ENCODE measurements around the gene ASB1.
A peak's percentile ranks its signal among the peaks of the same experiment; 100 is the strongest.

The ASB1 gene

DNA sequence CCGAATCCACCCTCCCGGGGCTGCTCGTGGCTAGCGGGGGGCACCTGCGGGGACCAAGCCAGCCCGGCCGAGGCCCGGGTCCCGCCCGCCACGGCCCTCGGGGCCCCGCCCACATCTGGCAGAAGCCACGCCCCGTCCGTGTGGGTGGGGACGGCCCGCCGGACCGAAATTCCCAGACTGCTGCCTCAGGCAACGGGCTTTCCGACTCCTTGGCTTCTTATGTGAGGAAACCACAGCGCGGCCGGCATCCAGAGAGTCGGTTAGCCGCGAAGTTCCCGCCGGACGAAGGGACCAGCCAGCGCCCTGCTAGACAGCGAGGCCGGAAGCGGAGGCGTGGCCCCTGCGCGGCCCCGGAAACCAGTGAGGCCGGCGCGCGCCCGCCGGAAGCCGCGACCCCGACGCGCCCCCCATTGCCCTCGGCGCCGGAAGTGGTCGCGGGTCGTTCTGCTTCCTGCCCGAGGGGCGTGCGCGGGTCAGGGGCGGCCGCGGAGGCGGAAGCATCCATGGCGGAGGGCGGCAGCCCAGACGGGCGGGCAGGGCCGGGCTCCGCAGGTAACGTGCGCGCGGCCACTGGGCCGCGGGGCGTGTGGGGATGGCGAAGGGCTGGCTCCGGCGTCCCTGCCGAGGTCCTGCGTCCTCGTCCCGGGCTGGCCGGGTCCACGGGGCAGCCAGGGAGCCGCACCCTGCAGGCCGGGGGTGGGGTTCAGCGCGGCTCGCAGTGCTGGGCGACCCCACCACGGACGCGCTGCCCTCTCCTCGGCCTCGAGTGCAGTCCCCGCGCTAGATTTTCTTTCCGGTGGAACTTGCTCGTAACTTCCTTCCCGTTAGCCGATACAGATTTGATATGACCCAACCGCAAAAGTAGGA, at the start of gene ASB1:
Gene ASB1 (plus strand): TSS at position 360 of the 867 bp plus-strand sequence. CDS start 144 bp downstream, at position 504.
- peak; percentile 91 for DNase-seq

GRCh38 chr2:238378230-238379095, 48.3 kb upstream of the ASB1 start:
- DNase-seq, result no peak

DNA sequence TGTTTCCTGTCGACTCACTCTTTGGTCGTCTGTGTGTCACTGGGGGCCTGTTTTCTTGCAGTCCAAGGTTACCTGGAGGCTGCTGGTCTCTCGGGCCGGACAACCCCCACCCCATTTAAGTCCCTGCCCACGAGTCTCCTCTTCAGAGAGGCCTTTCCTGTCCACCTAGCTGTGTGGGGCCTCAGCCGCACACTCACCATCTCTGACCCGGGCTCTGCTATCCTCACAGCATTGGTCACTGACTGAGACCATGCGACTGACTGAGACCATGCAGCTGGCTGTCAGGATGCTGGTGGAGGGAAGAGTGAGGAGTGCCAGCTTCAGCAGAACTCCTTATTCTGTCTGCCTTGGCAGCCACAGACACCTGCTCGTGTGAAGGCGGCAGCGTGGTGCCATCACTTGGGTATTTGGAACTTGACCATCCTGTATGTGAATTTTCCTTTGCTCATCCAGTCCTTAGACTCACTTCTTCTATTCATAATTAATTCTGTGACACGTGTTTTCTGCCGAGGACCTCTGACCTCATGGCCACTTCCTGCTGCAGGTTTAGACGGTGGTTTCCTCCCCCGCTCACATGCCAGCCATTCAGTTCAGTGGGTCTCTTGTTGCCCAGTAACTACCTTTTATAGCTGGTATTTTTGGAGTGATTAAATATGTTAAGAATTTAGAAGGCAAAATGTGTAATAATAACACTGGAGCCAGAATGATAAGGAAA, 47.5 kb upstream of the ASB1 start:
- no peak for DNase-seq

DNA sequence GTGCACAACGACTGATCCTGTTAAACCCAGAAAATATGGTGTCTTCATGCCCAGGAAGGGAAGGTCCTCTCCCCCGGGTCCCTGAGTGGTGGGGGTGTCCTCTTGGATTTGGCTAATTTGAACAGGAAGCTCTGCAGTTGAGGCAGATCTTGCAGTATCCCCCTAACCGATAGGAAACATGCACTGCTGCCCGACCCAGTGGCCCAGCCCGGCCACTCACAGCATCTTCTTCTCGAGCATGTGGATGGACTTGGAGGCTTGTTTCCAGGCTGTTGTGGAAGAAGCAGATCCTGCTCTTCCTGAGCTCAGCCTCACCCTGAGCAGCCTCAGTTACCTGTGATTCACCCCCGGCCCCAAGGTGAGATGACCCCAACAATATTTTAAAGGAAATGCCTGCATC, 46.4 kb upstream of the ASB1 start:
- DNase-seq, result no peak

DNA sequence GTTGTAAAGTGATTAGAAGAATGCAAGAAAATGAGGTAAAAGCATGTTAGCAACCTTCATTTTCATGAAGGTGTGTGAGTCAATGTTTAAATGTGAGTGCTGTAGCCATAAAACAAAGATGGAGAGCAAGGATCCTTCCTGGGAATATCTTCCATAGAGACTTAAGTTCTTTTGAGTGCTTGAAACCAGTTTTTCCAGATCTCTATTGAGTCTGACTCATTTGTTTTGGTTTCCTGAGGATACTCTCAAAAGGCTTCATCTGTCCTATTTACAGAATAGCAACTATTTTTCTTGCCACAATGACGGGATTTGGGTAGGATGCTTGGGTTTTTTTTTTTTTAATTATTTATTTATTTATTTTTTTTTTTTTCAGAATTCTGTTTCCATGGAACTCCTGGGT, 45.9 kb upstream of the ASB1 start:
- no peak for DNase-seq

DNA sequence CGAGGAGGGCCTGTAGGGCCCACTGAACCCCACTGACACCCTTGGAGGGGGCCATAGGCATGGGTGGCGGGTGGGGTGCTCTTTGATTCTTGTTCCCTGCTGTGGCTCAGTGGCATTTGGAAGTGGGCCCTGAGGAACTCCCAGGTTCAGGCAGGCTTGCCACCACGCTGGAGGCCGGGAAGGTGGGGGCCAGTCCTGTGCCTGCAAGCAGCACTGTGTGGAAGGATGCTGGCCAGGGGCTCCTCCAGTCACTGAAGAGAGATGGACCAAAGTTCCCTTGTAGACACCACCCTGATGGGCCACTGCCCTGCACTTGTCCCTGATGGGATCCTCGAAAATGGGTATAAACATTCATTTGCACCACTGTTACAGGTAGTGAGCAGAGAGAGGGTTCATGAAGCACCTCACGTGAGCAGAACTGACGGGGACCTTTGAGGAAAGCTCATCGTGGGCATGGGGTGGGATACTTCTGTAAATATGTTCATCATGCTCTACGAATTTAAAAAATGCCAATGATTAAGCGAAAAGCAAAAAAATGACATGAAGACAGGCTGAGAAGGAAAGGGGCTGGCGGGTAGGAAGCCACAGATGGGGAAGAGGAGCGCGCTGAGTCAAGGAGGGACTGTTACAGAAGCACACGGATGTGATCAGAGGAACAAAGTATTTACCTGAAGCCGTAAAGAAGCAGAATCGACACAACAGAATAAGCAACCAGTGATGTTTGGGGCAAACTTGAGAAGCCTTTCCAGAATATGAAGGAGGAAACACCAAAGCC, 45.2 kb upstream of the ASB1 start:
- no peak for DNase-seq

DNA sequence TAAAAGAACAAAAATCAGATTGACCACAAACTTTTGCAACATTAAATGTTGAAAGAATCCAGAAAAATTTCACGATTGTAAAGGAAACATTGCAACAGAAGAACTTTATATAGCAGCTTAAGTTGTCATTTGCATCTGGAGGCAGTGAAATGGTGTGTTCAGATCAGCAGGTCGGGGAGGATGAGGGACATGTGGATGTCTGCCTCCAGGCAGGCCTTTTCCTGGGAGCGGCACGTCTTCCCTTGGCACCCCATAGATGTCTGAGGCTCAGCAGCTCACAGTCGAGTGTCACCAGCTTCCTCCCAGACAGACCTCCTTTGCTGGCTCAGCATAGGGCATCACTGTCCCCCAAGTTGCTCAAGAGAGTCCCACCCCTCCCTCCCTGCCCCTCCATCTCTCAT, 44.3 kb upstream of the ASB1 start:
- DNase-seq, result no peak

- no peak for DNase-seq
Measured at GRCh38 chr2:238383135-238383534, 43.6 kb upstream of the ASB1 start.

DNA sequence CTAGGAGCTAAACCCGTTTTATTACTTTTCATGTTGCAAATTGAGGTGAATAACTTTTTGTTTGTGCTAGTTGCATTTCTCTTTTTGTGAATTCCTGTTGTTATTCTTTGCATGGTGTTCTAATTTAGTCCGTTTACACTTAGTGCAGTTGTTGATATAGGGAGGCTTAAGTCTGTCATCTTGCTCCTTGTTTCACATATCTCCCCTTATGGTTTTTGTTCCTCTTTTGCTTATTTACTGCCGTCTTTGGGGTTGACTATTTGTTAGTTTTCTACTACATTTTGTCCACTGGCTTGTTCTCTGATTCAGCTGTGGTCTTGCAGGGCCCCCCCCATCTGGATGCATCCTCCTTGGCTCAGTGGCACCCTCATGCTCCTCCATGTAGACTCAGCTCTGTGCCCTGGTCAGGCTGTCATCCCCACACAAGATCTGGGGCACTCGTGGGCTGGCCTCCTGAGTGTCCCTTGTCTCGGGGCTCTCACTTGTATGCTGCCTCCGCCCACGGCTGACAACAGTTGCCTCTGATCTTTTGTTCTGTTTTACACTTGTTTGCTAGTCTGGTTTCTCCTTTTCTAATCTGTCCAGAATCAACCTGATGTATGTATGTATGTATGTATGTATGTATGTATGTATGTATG, 42.9 kb upstream of the ASB1 start:
- no peak for DNase-seq

DNA sequence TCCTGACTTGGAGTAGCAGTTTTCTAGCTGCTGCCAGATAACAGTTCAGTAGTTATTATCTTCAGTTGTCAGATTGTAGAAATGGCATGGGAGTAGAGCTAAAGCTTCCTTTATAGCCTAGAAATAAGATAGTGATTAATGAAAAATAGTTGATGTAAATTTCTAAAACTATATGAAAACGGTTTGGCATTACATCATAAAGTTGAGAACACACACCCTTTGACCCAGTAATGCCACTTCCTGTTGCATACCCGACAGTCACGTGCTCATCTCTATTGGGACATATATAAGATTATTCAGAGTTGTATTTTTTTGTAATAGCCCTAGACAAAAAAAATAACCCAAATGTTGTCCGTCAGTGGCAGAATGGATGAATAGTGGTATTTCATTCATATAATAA, 39.4 kb upstream of the ASB1 start:
- no peak for DNase-seq

GRCh38 chr2:238388794-238389193, 37.9 kb upstream of the ASB1 start:
- no peak for DNase-seq

DNA sequence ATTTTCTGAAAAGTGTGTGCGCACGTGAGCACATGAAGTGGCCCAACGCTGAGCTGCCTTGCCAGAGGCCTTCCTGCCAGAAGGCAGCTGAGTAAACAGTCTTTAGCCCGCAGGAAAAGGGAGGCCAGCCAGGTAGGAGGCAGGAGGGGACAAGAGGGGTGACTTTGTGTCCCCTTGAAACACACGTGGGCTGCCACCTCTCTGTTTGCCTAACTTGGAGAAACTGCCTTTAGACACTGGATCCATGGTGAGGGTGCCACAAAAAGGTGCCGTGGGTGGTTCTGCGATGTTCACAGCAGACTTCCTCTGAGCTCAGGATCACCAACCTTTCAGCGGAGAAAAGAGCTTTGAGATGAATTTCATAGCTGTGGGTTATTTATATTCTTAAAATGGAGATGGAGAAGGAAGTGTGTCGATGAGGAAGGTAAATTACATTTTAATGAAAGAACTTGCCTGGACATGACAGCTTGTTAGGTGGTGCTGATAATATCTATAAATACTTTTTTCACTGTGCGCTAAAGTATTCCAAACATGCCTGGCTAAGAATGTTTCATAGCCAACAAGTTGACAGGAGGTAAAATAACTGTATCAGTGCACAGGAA, 36.6 kb upstream of the ASB1 start:
- DNase-seq, result no peak

GRCh38 chr2:238391042-238391689, 35.6 kb upstream of the ASB1 start:
- peak; percentile 56 for DNase-seq

GRCh38 chr2:238396663-238397062, 30.1 kb upstream of the ASB1 start:
- no peak for DNase-seq

- no peak for DNase-seq
Measured at GRCh38 chr2:238397356-238397755, 29.4 kb upstream of the ASB1 start.

DNA sequence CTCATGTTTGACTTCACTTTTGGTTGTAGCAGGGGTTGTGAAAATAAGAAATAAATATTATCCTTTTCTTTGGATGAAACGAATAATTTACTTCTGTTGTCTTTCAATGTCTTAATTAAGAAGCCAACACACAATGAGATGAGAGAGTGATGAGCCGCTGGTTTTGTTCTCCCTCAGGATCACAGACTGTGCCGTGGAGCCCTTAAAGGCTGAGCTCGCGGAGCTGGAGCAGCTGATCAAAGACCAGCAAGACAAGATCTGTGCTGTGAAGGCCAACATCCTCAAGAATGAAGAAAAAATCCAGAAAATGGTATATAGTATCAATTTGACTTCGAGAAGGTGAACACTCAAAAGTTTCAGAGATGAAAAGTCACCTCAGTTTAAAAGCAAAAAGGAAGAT, 28.1 kb upstream of the ASB1 start:
- DNase-seq, result no peak

DNA sequence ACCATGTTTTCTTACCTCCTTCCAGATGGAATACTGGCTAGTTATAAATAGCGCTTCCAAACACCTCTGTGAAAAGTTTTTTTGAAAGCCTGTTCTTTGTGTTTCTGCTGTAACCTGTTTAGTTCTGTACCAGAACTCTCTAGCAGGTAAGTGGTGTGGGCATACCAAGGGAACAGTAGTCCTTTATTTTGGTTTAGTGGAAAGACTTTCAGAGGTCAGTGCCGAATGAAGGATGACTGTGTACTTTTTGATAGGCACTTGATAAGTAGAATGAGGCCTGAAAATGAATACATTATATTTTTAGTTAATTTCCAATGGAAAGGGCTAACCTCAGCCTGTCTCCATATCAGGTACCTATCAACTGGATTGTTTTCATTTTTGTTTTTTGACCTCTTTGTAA, 27.6 kb upstream of the ASB1 start:
- DNase-seq, result no peak

DNA sequence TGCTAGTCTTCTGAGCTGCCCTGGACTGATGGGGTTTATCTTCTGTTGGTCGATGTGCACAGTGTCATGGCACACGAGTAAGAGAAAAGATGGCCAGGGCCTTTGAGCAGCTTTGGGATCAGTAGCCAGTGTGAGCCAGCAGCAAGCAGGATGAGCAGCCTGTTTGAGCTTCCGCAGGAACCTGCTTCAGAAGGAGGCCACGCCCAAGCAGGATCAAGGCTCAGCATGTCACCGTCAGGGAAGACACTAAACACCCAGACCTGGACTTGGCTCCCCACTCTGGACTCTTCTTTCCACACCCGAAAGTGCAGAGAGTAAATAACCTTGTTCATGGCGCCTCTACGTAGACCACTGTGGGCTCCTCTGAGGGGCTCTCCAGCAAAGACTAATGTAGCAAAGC, 25.2 kb upstream of the ASB1 start:
- no peak for DNase-seq

DNA sequence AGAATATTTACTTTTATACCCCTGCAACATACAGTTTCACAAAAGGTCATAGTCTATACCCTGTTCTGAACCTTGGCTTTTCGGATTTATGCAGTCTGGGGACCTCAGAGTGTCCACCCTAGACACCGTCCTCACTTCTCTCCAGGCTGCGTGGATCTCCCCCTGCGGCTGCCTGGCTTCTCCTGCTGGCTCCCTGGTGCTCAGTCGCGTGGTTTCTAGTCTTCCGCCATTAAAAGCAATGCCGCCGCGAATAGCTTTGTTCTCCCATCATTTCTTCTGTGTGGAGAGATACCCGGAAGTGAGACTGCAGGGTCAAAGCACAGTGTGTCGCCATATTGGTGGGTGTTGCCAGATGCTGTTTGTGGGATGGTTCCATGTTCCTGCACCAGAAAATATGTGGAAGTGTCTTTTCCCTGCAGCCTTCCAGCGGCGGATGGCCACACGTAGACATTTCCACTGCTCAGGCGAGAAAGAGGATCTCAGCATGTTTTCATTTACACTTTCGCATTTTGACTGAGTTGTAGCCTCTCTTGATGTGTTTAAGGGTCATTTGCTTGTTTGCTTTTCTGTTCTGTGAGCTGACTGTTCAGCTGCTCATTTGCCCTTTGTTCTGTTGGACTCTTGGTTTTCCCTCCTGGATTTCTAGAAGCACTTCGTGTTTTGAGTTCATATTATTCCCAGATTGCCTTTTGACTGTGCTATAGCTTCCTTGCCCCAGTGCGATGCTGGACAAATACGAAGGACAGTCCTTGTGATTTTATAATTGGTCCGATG, 22.9 kb upstream of the ASB1 start:
- DNase-seq, result no peak

All from NCI-H82 (cell line).